HCT116 (cell line): ENCODE data around the gene SYT7. TPM values are rescaled to one million over a fixed set of nuclear protein-coding genes. Genes with fewer than 3 reads are reported as not detected.

ENCODE experiments used
- ATAC-seq: fragments of 200-7000 bp; cut with Tn5 transposase; 2 replicates; pipeline ENCODE4 v1.9.1; 2020; ENCODE audit warnings: mild to moderate bottlenecking, moderate library complexity
- BruUV-seq: library from RNA; stranded (reverse); fragments of 400-500 nt; replicated peaks from 2 replicates; lab custom pipeline; 2021; lab: Mats Ljungman, UMichigan
- CTCF ChIA-PET: fragments of 300-600 bp; sonication (Branson Sonifier 250); formaldehyde crosslinking; loops from one replicate; lab custom pipeline; 2021; ENCODE audit warnings: antibody characterized with exemption; lab: Charles Lee
- POLR2A ChIA-PET: fragments of 300-600, 350-600 bp; sonication (Branson Sonifier 250); formaldehyde crosslinking; loops from one replicate; lab custom pipeline; 2021; ENCODE audit warnings: antibody characterized with exemption; lab: Charles Lee
- RAD21 ChIA-PET, 2 experiments: fragments of 300-600 bp; sonication (Branson Sonifier 250); formaldehyde crosslinking; loops; one replicate each; lab custom pipeline; 2023; ENCODE audit warnings: low total read pairs in 2 of 2; ENCODE audit not compliant: uncharacterized antibody in 2 of 2, unreplicated experiment in 2 of 2, low non-redundant PET in 1 of 2; lab: Charles Lee
- DNase-seq: peaks from one replicate; pipeline ENCODE4 v3.0.0-alpha.2; 2010; ENCODE audit warnings: low read depth, low spot score
- H2AFZ ChIP-seq: fragments of 200-600 bp; shearing (Covaris generic), sonication (generic); 2 replicates; pipeline ENCODE4 v1.6.1; 2017; ENCODE audit warnings: low read depth, mixed run types, mixed read lengths, antibody characterized with exemption, low read length; ENCODE audit not compliant: poor library complexity, severe bottlenecking
- H3K27ac ChIP-seq: 2 replicates; pipeline ENCODE4 v1.5.1; 2012; ENCODE audit warnings: low read depth, low read length
- H3K27me3 ChIP-seq: fragments of 200-600 bp; sonication (generic); 2 replicates; pipeline ENCODE4 v1.6.1; 2016; ENCODE audit warnings: mixed run types, low read length, mixed read lengths; ENCODE audit not compliant: insufficient read depth
- H3K36me3 ChIP-seq, 2 experiments: fragments of 200-500 bp in 1 of 2; fragments of 200-600 bp in 1 of 2; sonication (Bioruptor generic) in 1 of 2; sonication (generic) in 1 of 2; 2 replicates each; pipeline versions ENCODE4 v1.5.1 to v1.6.1; 2014 to 2016; ENCODE audit warnings: low read length in 2 of 2, inconsistent platforms in 1 of 2, mixed read lengths in 1 of 2, mixed run types in 1 of 2; ENCODE audit not compliant: insufficient read depth in 2 of 2, control insufficient read depth in 1 of 2
- H3K4me1 ChIP-seq, 2 experiments: fragments of 200-600 bp in 1 of 2; sonication (generic) in 1 of 2; 2 replicates each; pipeline versions ENCODE4 v1.5.1 to v1.6.1; 2012 to 2017; ENCODE audit warnings: low read length in 2 of 2, inconsistent platforms in 1 of 2, mild to moderate bottlenecking in 1 of 2, mixed read lengths in 1 of 2, mixed run types in 1 of 2, moderate library complexity in 1 of 2; ENCODE audit not compliant: insufficient read depth in 2 of 2, control insufficient read depth in 1 of 2
- H3K4me2 ChIP-seq: fragments of 200-600 bp; sonication (generic); 2 replicates; pipeline ENCODE4 v1.6.1; 2017; ENCODE audit warnings: mixed run types, low read length, mixed read lengths
- H3K4me3 ChIP-seq, 2 experiments: fragments of 200-600 bp in 1 of 2; sonication (generic) in 1 of 2; replicated peaks in 1 of 2; 2 replicates each; pipeline ENCODE4 v1.5.1; 2011 to 2016; ENCODE audit warnings: low read length in 2 of 2, control low read depth in 1 of 2, low read depth in 1 of 2, mild to moderate bottlenecking in 1 of 2, mixed read lengths in 1 of 2, mixed run types in 1 of 2
- H3K79me2 ChIP-seq: fragments of 200-600 bp; sonication (generic); 2 replicates; pipeline ENCODE4 v1.6.1; 2017; ENCODE audit warnings: mild to moderate bottlenecking, mixed run types, low read length, moderate library complexity, mixed read lengths; ENCODE audit not compliant: insufficient read depth
- H3K9ac ChIP-seq: fragments of 200-600 bp; sonication (generic); 2 replicates; pipeline ENCODE4 v1.6.1; 2016; ENCODE audit warnings: low read length, mixed read lengths
- H3K9me2 ChIP-seq: fragments of 200-600 bp; sonication (generic), shearing (Covaris generic); 2 replicates; pipeline ENCODE4 v1.6.1; 2017; ENCODE audit warnings: mixed run types, mild to moderate bottlenecking, moderate library complexity; ENCODE audit not compliant: insufficient read depth
- H3K9me3 ChIP-seq, 2 experiments: fragments of 200-500 bp in 1 of 2; fragments of 200-600 bp in 1 of 2; sonication (Bioruptor generic) in 1 of 2; sonication (generic) in 1 of 2; 2 replicates each; pipeline ENCODE4 v1.6.1; 2014 to 2017; ENCODE audit warnings: low read length in 2 of 2, mixed read lengths in 2 of 2, inconsistent platforms in 1 of 2, low read depth in 1 of 2, mild to moderate bottlenecking in 1 of 2, mixed run types in 1 of 2, moderate library complexity in 1 of 2; ENCODE audit not compliant: control insufficient read depth in 1 of 2, insufficient read depth in 1 of 2
- H4K20me1 ChIP-seq: fragments of 200-600 bp; sonication (generic), shearing (Covaris generic); 2 replicates; pipeline ENCODE4 v1.6.1; 2017; ENCODE audit warnings: mixed run types, mild to moderate bottlenecking, moderate library complexity; ENCODE audit not compliant: insufficient read depth
- ATF3 ChIP-seq: IDR thresholded peaks from 2 replicates; pipeline ENCODE4 v1.6.1; 2012
- CBX3 ChIP-seq: IDR thresholded peaks from 2 replicates; pipeline ENCODE4 v1.6.1; 2012; ENCODE audit warnings: low read depth
- CTCF ChIP-seq, 3 experiments: fragments of 200-600 bp in 1 of 3; sonication (generic) in 1 of 3; IDR thresholded peaks in 2 of 3; conservative IDR thresholded peaks in 1 of 3; 2 replicates each; pipeline ENCODE4 v1.5.1; 2012 to 2017; ENCODE audit warnings: low read depth in 2 of 3, low read length in 2 of 3, antibody characterized with exemption in 1 of 3, borderline replicate concordance in 1 of 3, control low read depth in 1 of 3, mild to moderate bottlenecking in 1 of 3, mixed read lengths in 1 of 3, mixed run types in 1 of 3, moderate library complexity in 1 of 3; ENCODE audit not compliant: insufficient read depth in 1 of 3
- EGR1 ChIP-seq: IDR thresholded peaks from 2 replicates; pipeline ENCODE4 v1.6.1; 2012; ENCODE audit warnings: low read depth
- EZH2 ChIP-seq: fragments of 200-600 bp; sonication (generic); IDR thresholded peaks from 2 replicates; pipeline ENCODE4 v1.6.1; 2017; ENCODE audit warnings: antibody characterized with exemption, mixed run types
- EZH2phosphoT487 ChIP-seq: fragments of 200-600 bp; IDR thresholded peaks from 2 replicates; pipeline ENCODE4 v1.6.1; 2018; ENCODE audit warnings: antibody characterized with exemption, borderline replicate concordance
- FOSL1 ChIP-seq: IDR thresholded peaks from 2 replicates; pipeline ENCODE4 v1.6.1; 2012; ENCODE audit warnings: low read depth
- JUND ChIP-seq: IDR thresholded peaks from 2 replicates; pipeline ENCODE4 v1.6.1; 2012
- POLR2AphosphoS5 ChIP-seq: IDR thresholded peaks from 2 replicates; pipeline ENCODE4 v1.6.1; 2011; ENCODE audit warnings: mild to moderate bottlenecking, low read depth, low read length, moderate library complexity
- SP1 ChIP-seq: IDR thresholded peaks from 2 replicates; pipeline ENCODE4 v1.6.1; 2012; ENCODE audit warnings: low read depth
- SRF ChIP-seq: IDR thresholded peaks from 2 replicates; pipeline ENCODE4 v1.6.1; 2012; ENCODE audit warnings: low read depth
- TCF7L2 ChIP-seq: IDR thresholded peaks from 2 replicates; pipeline ENCODE4 v1.7.0; 2011; ENCODE audit warnings: borderline replicate concordance, inconsistent platforms; ENCODE audit not compliant: insufficient read depth, insufficient read length; ENCODE audit errors: extremely low read depth
- YY1 ChIP-seq: IDR thresholded peaks from 2 replicates; pipeline ENCODE4 v1.6.1; 2011; ENCODE audit warnings: low read length, low read depth, moderate library complexity, mild to moderate bottlenecking; ENCODE audit not compliant: insufficient replicate concordance; ENCODE audit errors: extremely low read depth
- ZFX ChIP-seq: fragments of 450-650 bp; IDR thresholded peaks from 2 replicates; pipeline ENCODE4 v1.6.1; 2017
- ZNF274 ChIP-seq: fragments of 200-500 bp; sonication (Bioruptor generic); IDR thresholded peaks from 2 replicates; pipeline ENCODE4 v1.6.1; 2014; ENCODE audit warnings: mild to moderate bottlenecking, low read depth, low read length, inconsistent platforms
- intact Hi-C: fragments of 100-400 bp; cut with micrococcal nuclease; formaldehyde crosslinking; loops from 2 replicates; pipeline ENCODE4 v1.10.0; 2022
- total RNA-seq: library from RNA; stranded (reverse); gene quantifications from one replicate; pipeline ENCODE4 v1.2.1, GENCODE V29; 2021; ENCODE audit not compliant: unreplicated experiment

The SYT7 gene
- total RNA-seq, 1 experiment from 2014 or later: 27.4 TPM

- no peak overlapping the region for H3K4me3 ChIP-seq
- no peak for DNase-seq
- H3K9me3 ChIP-seq: no peaks in the 10 kb centered on the region
- H3K27me3 ChIP-seq: no peaks in the 10 kb centered on the region
- H3K36me3 ChIP-seq: no peaks in the 10 kb centered on the region
- no peaks in the 10 kb centered on the region for H3K9me2 ChIP-seq
- no TSS peak for BruUV-seq
- TF ChIP-seq EGR1 (no peak), POLR2AphosphoS5 (no peak), ZNF274 (no peak), ATF3 (no peak), JUND (no peak), ZFX (no peak), CBX3 (no peak), TCF7L2 (no peak), EZH2phosphoT487 (no peak), EZH2 (no peak), SRF (no peak), SP1 (no peak), YY1 (no peak), FOSL1 (no peak), CTCF (IDR thresholded peaks at IDR 0.05 in 2 of 3, conservative IDR thresholded peaks at IDR 0.05 in 1 of 3; ENCODE audit: borderline replicate concordance in 1 of 3, insufficient read depth in 1 of 3, low read depth in 2 of 3, low read length in 2 of 3) (no peak)
- H3K79me2 ChIP-seq: no peaks in the 10 kb centered on the region
- H3K4me2 ChIP-seq: no peak overlapping the region
- H3K4me1 ChIP-seq: peaks cover 21 to 26% of the 10 kb centered on the region in 2 experiments
- H3K9ac ChIP-seq: no peak overlapping the region
- intact Hi-C loops: no loop called here
- H2AFZ ChIP-seq: no peak overlapping the region
- ChIA-PET RAD21 (no interaction called here), CTCF (no interaction called here), POLR2A (no interaction called here)
- H3K27ac ChIP-seq: no peak overlapping the region
- no peaks in the 10 kb centered on the region for H4K20me1 ChIP-seq
- ATAC-seq: no peak
Measured at GRCh38 chr11:61607920-61608599, 27.2 kb upstream of the SYT7 start.
